HepG2 (cell line): ENCODE results near the gene TTC8. TPM values are rescaled to one million over a fixed set of nuclear protein-coding genes. Genes with fewer than 3 reads are reported as not detected.

Experiments used
- ATAC-seq: fragments of 200-7000 bp; cut with Tn5 transposase; 3 replicates; pipeline ENCODE4 v1.9.1; 2020; ENCODE audit warnings: mild to moderate bottlenecking, moderate library complexity
- BruUV-seq: library from RNA; stranded (reverse); fragments of 400-500 nt; replicated peaks from 2 replicates; lab custom pipeline; 2021; lab: Mats Ljungman, UMichigan
- CTCF ChIA-PET: fragments of 300-600 bp; formaldehyde crosslinking; extraction: SDS; loops from one replicate; lab custom pipeline; 2021; ENCODE audit warnings: low total read pairs, inconsistent platforms, low intra/inter-chr PET ratio; lab: Yijun Ruan, JAX
- POLR2A ChIA-PET: fragments of 350-600 bp; sonication (Branson Sonifier 250); formaldehyde crosslinking; loops from one replicate; lab custom pipeline; 2020; ENCODE audit warnings: antibody characterized with exemption, inconsistent platforms; lab: Yijun Ruan, JAX
- DNase-seq: peaks from one replicate; pipeline ENCODE4 v3.0.0-alpha.2; 2015; ENCODE audit warnings: low spot score
- FAIRE-seq: peaks from 3 replicates; lab custom pipeline; 2011; peaks lifted over from hg19 to GRCh38; lab: Jason Lieb, UNC
- H2AFZ ChIP-seq: one replicate; pipeline ENCODE4 v1.6.1; 2011; ENCODE audit warnings: low read length, inconsistent platforms
- H3K27ac ChIP-seq: fragments of 300-600 bp; 3 replicates; pipeline ENCODE4 v1.8.0; 2011; ENCODE audit warnings: mixed run types, mild to moderate bottlenecking, mixed read lengths, low read length, inconsistent platforms; ENCODE audit not compliant: insufficient read depth; ENCODE audit errors: extremely low read length
- H3K27me3 ChIP-seq, 2 experiments: fragments of 200-600 bp in 1 of 2; 2 replicates in 1 of 2; 3 replicates in 1 of 2; pipeline versions ENCODE4 v1.6.0 to v1.8.0; 2011; ENCODE audit warnings: low read length in 2 of 2, mild to moderate bottlenecking in 2 of 2, moderate library complexity in 2 of 2, inconsistent platforms in 1 of 2; ENCODE audit not compliant: insufficient read depth in 2 of 2, control insufficient read depth in 1 of 2
- H3K36me3 ChIP-seq, 2 experiments: fragments of 200-600 bp in 1 of 2; replicated peaks in 1 of 2; 2 replicates in 1 of 2; 3 replicates in 1 of 2; pipeline versions ENCODE4 v1.5.1 to v1.8.0; 2011; ENCODE audit warnings: low read length in 2 of 2, inconsistent platforms in 1 of 2; ENCODE audit not compliant: insufficient read depth in 2 of 2, control insufficient read depth in 1 of 2
- H3K4me1 ChIP-seq: 2 replicates; pipeline ENCODE4 v1.5.1; 2012; ENCODE audit warnings: low read length, inconsistent platforms; ENCODE audit not compliant: insufficient read depth
- H3K4me2 ChIP-seq: 2 replicates; pipeline ENCODE4 v1.6.0; 2011; ENCODE audit warnings: low read depth, low read length, inconsistent platforms
- H3K4me3 ChIP-seq, 3 experiments: fragments of 200-600 bp in 1 of 3; sonication (generic), shearing (Covaris generic) in 1 of 3; replicated peaks in 1 of 3; 2 replicates each; pipeline ENCODE4 v1.5.1; 2011 to 2016; ENCODE audit warnings: low read length in 3 of 3, inconsistent platforms in 2 of 3, low read depth in 2 of 3, mild to moderate bottlenecking in 2 of 3, control low read depth in 1 of 3, mixed read lengths in 1 of 3; ENCODE audit not compliant: insufficient read depth in 1 of 3
- H3K79me2 ChIP-seq: one replicate; pipeline ENCODE4 v1.6.1; 2011; ENCODE audit warnings: low read length, inconsistent platforms; ENCODE audit not compliant: insufficient read depth
- H3K9ac ChIP-seq: 2 replicates; pipeline ENCODE4 v1.6.0; 2011; ENCODE audit warnings: mild to moderate bottlenecking, low read depth, low read length, inconsistent platforms; ENCODE audit not compliant: insufficient read depth
- H3K9me3 ChIP-seq: 2 replicates; pipeline ENCODE4 v1.5.1; 2012; ENCODE audit warnings: mild to moderate bottlenecking, low read length
- H4K20me1 ChIP-seq: 2 replicates; pipeline ENCODE4 v1.6.0; 2011; ENCODE audit warnings: inconsistent platforms, mild to moderate bottlenecking, low read length, moderate library complexity; ENCODE audit not compliant: insufficient read depth
- ATF2 ChIP-seq: sonication (generic); formaldehyde crosslinking; IDR thresholded peaks from 2 replicates; pipeline ENCODE4 v1.4.0; 2020; ENCODE audit warnings: missing genetic modification reagents
- IRF2 ChIP-seq: IDR thresholded peaks from 2 replicates; pipeline ENCODE4 v1.6.1; 2018; ENCODE audit warnings: missing genetic modification reagents, missing compliant biosample characterization
- PRDM4 ChIP-seq: sonication (generic); formaldehyde crosslinking; IDR thresholded peaks from 2 replicates; pipeline ENCODE4 v1.9.0; 2021; ENCODE audit warnings: missing genetic modification reagents, borderline replicate concordance
- RXRB ChIP-seq: IDR thresholded peaks from 2 replicates; pipeline ENCODE4 v1.6.1; 2016; ENCODE audit warnings: borderline replicate concordance, missing genetic modification reagents, missing compliant biosample characterization
- SNRNP70 ChIP-seq: fragments of 200-400 bp; formaldehyde crosslinking; IDR thresholded peaks from 2 replicates; pipeline ENCODE4 v1.6.1; 2017; ENCODE audit warnings: mild to moderate bottlenecking, low read depth, low read length, moderate library complexity
- U2AF1 ChIP-seq: fragments of 200-400 bp; formaldehyde crosslinking; optimal IDR thresholded peaks from 2 replicates; pipeline ENCODE3; 2017; ENCODE audit warnings: mild to moderate bottlenecking, low read depth, low read length
- ZC3H4 ChIP-seq: sonication (generic); formaldehyde crosslinking; IDR thresholded peaks from 2 replicates; pipeline ENCODE4 v1.4.0; 2020; ENCODE audit warnings: missing genetic modification reagents, borderline replicate concordance
- ZNF143 ChIP-seq: sonication (generic); formaldehyde crosslinking; IDR thresholded peaks from 2 replicates; pipeline ENCODE4 v1.4.0; 2020; ENCODE audit warnings: missing genetic modification reagents
- ZNF446 ChIP-seq: sonication (generic); formaldehyde crosslinking; IDR thresholded peaks from 2 replicates; pipeline ENCODE4 v1.5.0; 2020; ENCODE audit warnings: mild to moderate bottlenecking, missing genetic modification reagents
- WGBS: methylation state at CpG from one replicate; pipeline ENCODE4 v1.1.6; 2017; ENCODE audit warnings: low lambda C conversion rate; 5-methylcytosine and 5-hydroxymethylcytosine counted together
- in situ Hi-C: cut with HindIII; loops from 2 replicates; pipeline ENCODE4 v1.10.0; 2017; ENCODE audit warnings: low pct_unique_long_range_greater_than_20kb; ENCODE audit not compliant: extremely low pct_ligation_motif_present
- intact Hi-C: fragments of 100-400 bp; cut with micrococcal nuclease; formaldehyde crosslinking; loops from one replicate; pipeline ENCODE4 v1.10.0; 2022; ENCODE audit not compliant: unreplicated experiment
- polyA plus RNA-seq, 8 experiments: library from polyadenylated mRNA; depleted of rRNA in 3 of 8; stranded (reverse) in 7 of 8; unstranded in 1 of 8; fragments of >200 nt; fragmentation: Illumina TruSeq in 4 of 8; extraction: Trizol in 4 of 8; gene quantifications; 2 replicates each; pipeline versions ENCODE4 v1.2.1 to v1.2.3, GENCODE V29; 2011 to 2016; ENCODE audit warnings: low read depth in 4 of 8, missing spikeins in 1 of 8, mixed read lengths in 1 of 8; ENCODE audit not compliant: insufficient read depth in 1 of 8
- total RNA-seq, 5 experiments: library from RNA; depleted of rRNA; stranded (reverse); fragments of >200 nt; fragmentation: Illumina TruSeq; extraction: Trizol; gene quantifications; 2 replicates each; pipeline ENCODE4 v1.2.3, GENCODE V29; 2016; ENCODE audit warnings: low read depth in 1 of 5
- TF ChIP-seq, protein P1 (sequence below): sonication (generic); formaldehyde crosslinking; IDR thresholded peaks from 2 replicates; pipeline ENCODE4 v1.9.0; 2021; ENCODE audit warnings: missing genetic modification reagents, mild to moderate bottlenecking, borderline replicate concordance
- TF ChIP-seq, protein P2 (sequence below): sonication (generic); formaldehyde crosslinking; IDR thresholded peaks from 2 replicates; pipeline ENCODE4 v1.4.0; 2020; ENCODE audit warnings: missing genetic modification reagents

TTC8 gene
- total and polyA plus RNA-seq, 2 of the 13 experiments (the other 11 are each of a cell fraction or from before 2014, with no cell fraction given) = 13.8 to 15.2 TPM

GRCh38 chr14:88804477-88804876, 20.0 kb upstream of the TTC8 start:
- CTCF ChIA-PET = no interaction called here
- Histone ChIP-seq H3K9me3 (no peaks in the 10 kb centered on the region), H3K27me3 (peaks cover 0 to 3% of the 10 kb centered on the region in 2 experiments; a peak in 1 of 5 replicates), H3K4me1 (no peaks in the 10 kb centered on the region), H3K9ac (no peak overlapping the region), H3K4me3 (no peak overlapping the region), H3K4me2 (no peak overlapping the region), H3K79me2 (no peaks in the 10 kb centered on the region), H4K20me1 (no peaks in the 10 kb centered on the region), H3K36me3 (no peaks in the 10 kb centered on the region), H3K27ac (no peak overlapping the region), H2AFZ (no peak overlapping the region)
- intact Hi-C loops (no loop called here), in situ Hi-C loops (no loop called here)
- no TSS peak for BruUV-seq
- no peak for FAIRE-seq
- DNase-seq = no peak
- 0% methylated on average over 1 of the region's 1 CpG for WGBS
- POLR2A ChIA-PET = no interaction called here
- no peak for ATAC-seq
- TF ChIP-seq, protein P1, sequence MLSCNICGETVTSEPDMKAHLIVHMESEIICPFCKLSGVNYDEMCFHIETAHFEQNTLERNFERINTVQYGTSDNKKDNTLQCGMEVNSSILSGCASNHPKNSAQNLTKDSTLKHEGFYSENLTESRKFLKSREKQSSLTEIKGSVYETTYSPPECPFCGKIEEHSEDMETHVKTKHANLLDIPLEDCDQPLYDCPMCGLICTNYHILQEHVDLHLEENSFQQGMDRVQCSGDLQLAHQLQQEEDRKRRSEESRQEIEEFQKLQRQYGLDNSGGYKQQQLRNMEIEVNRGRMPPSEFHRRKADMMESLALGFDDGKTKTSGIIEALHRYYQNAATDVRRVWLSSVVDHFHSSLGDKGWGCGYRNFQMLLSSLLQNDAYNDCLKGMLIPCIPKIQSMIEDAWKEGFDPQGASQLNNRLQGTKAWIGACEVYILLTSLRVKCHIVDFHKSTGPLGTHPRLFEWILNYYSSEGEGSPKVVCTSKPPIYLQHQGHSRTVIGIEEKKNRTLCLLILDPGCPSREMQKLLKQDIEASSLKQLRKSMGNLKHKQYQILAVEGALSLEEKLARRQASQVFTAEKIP = no peak
- TF ChIP-seq IRF2 (CRISPR knock-in tag) (no peak), ZNF143 (CRISPR knock-in tag) (no peak), U2AF1 (no peak), SNRNP70 (no peak), ATF2 (CRISPR knock-in tag) (no peak), PRDM4 (CRISPR knock-in tag) (no peak), ZC3H4 (CRISPR knock-in tag) (no peak), RXRB (CRISPR knock-in tag) (no peak), ZNF446 (CRISPR knock-in tag) (no peak)
- TF ChIP-seq, protein P2, sequence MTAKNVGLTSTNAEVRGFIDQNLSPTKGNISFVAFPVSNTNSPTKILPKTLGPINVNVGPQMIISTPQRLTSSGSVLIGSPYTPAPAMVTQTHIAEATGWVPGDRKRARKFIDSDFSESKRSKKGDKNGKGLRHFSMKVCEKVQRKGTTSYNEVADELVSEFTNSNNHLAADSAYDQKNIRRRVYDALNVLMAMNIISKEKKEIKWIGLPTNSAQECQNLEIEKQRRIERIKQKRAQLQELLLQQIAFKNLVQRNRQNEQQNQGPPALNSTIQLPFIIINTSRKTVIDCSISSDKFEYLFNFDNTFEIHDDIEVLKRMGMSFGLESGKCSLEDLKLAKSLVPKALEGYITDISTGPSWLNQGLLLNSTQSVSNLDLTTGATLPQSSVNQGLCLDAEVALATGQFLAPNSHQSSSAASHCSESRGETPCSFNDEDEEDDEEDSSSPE (CRISPR knock-in tag) = no peak
